Stimulated activated CD4-positive, alpha-beta T cell treated with anti-CD3 and anti-CD28 coated beads, Interleukin-1b, Interleukin-23, amount 100 ng/mL, for 4 hours (primary cell): Measurements from ENCODE around the gene BSPH1.
"Not testable (repeated sequence)": the region's sequence is repeated elsewhere in the genome, so short reads cannot be mapped to it uniquely, and the experiment has no call there.

Source experiments
- DNase-seq, 2 donors: peaks; one replicate each; pipeline ENCODE4 v3.0.0-alpha.2; 2020; ENCODE audit warnings: low read depth in 2 of 2

Gene BSPH1

DNA sequence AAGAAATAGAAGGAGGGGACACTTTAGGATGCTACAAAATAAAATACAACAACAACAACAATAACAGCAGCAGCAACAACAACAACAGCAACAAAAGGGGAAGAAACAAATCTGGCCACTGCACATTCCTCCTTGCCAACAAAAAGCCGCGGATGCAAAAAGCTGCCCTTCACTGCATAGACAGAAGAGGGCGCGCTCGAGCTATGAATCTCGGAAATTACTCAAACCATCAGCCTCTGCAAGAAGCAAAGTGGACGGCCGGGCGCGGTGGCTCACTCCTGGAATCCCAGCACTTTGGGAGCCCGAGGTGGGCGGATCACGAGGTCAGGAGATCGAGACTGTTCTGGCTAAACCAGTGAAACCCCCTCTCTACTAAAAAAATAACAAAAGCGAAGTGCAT lies 71.9 kb downstream of the BSPH1 start:
- DNase-seq, result not testable (repeated sequence)
